ENCODE measurements around the gene BARHL2. TPM values are rescaled to one million over a fixed set of nuclear protein-coding genes. Genes with fewer than 3 reads are reported as not detected.
A peak's percentile ranks its signal among the peaks of the same experiment; 100 is the strongest.

Gene BARHL2
- total and polyA plus RNA-seq, 10 of the 15 experiments (the other 5 are each of a cell fraction or from before 2014, with no cell fraction given) = not detected

- H3K36me3 ChIP-seq (ENCODE audit: control insufficient read depth in 2 of 2, insufficient read depth in 2 of 2, low read length in 1 of 2) = no peaks in the 10 kb centered on the region
- in situ Hi-C loops (cut with MboI) (no loop called here), intact Hi-C loops (cut with micrococcal nuclease; ENCODE audit: unreplicated experiment) (loop anchor here (10.0 kb wide), 1 partner anchor 253 kb away; no protein-coding TSS in a partner anchor)
- FAIRE-seq (no peak), DNase-seq (ENCODE audit: low read depth, low spot score) (no peak), ATAC-seq (peak; percentile 34; the same call in 1 of the 3 replicates)
- H4K20me1 ChIP-seq (ENCODE audit: control insufficient read depth, insufficient read depth) = no peaks in the 10 kb centered on the region
- no peak overlapping the region for H3K9ac ChIP-seq (ENCODE audit: control insufficient read depth, insufficient read depth, low read length)
- peaks cover 3% of the 10 kb centered on the region; the same call in 2 of the 3 replicates for H3K9me3 ChIP-seq (replicated peaks; ENCODE audit: control insufficient read depth, insufficient read depth, low read length)
- H3K4me2 ChIP-seq (ENCODE audit: control insufficient read depth, insufficient read depth) = no peak overlapping the region
- ChIA-PET POLR2A (no interaction called here), CTCF (interaction anchor here (0.7 to 1.2 kb wide), 2 partner anchors 437 to 443 kb away, joined by 4 to 7 read pairs; no protein-coding TSS in a partner anchor), RAD21 (ENCODE audit: unreplicated experiment) (interaction anchor here (1.0 to 1.2 kb wide), 3 partner anchors 13 to 252 kb away, joined by 3 to 4 read pairs (median 4); no protein-coding TSS in a partner anchor), SMC1A (ENCODE audit: uncharacterized antibody, unreplicated experiment) (interaction anchor here (1.0 to 1.9 kb wide), 3 partner anchors 12 to 100 kb away, joined by 3 to 5 read pairs (median 3); no protein-coding TSS in a partner anchor)
- no peaks in the 10 kb centered on the region for H3K79me2 ChIP-seq (ENCODE audit: control insufficient read depth, insufficient read depth, low read length)
- TF ChIP-seq PAX8 (IDR thresholded peaks at IDR 0.05) = no peak
- peak; percentile 51; the same call in 1 of the 2 replicates for TF ChIP-seq MTA2 (IDR thresholded peaks at IDR 0.05; ENCODE audit: low read depth)
- no peak for TF ChIP-seq CREB1 (IDR thresholded peaks at IDR 0.05; ENCODE audit: low read depth)
- H2AFZ ChIP-seq (ENCODE audit: control insufficient read depth, low read depth, low read length) = no peak overlapping the region
- no TSS peak for BruUV-seq (replicated peaks)
- H3K27ac ChIP-seq (ENCODE audit: control insufficient read depth, insufficient read depth) = no peak overlapping the region
- H3K27me3 ChIP-seq (replicated peaks in 1 of 2; ENCODE audit: control insufficient read depth in 2 of 2, insufficient read depth in 2 of 2, low read length in 1 of 2) = peaks cover 9 to 42% of the 10 kb centered on the region in 2 experiments
- H3K4me1 ChIP-seq (ENCODE audit: control insufficient read depth, insufficient read depth, low read length) = no peaks in the 10 kb centered on the region
- H3K4me3 ChIP-seq = no peak overlapping the region
- WGBS (ENCODE audit: insufficient coverage, insufficient replicate concordance, low lambda C conversion rate, missing lambda C conversion rate) = 46% methylated on average over 5 of the region's 5 CpGs
Observed at GRCh38 chr1:90727917-90728501, 10.9 kb upstream of the BARHL2 start.

- Histone ChIP-seq H3K4me2 (ENCODE audit: control insufficient read depth, insufficient read depth) (no peak overlapping the region), H3K27me3 (replicated peaks in 1 of 2; ENCODE audit: control insufficient read depth in 2 of 2, insufficient read depth in 2 of 2, low read length in 1 of 2) (peaks cover 9 to 38% of the 10 kb centered on the region in 2 experiments), H3K79me2 (ENCODE audit: control insufficient read depth, insufficient read depth, low read length) (no peaks in the 10 kb centered on the region), H3K4me1 (ENCODE audit: control insufficient read depth, insufficient read depth, low read length) (no peaks in the 10 kb centered on the region), H3K4me3 (no peak overlapping the region), H3K9ac (ENCODE audit: control insufficient read depth, insufficient read depth, low read length) (no peak overlapping the region), H3K27ac (ENCODE audit: control insufficient read depth, insufficient read depth) (no peak overlapping the region), H2AFZ (ENCODE audit: control insufficient read depth, low read depth, low read length) (no peak overlapping the region), H3K36me3 (ENCODE audit: control insufficient read depth in 2 of 2, insufficient read depth in 2 of 2, low read length in 1 of 2) (no peaks in the 10 kb centered on the region), H4K20me1 (ENCODE audit: control insufficient read depth, insufficient read depth) (no peaks in the 10 kb centered on the region), H3K9me3 (replicated peaks; ENCODE audit: control insufficient read depth, insufficient read depth, low read length) (peaks cover 3% of the 10 kb centered on the region; the same call in 2 of the 3 replicates)
- ChIA-PET RAD21 (ENCODE audit: unreplicated experiment) (interaction anchor here (0.7 to 1.1 kb wide), 2 partner anchors 148 to 439 kb away, joined by 3 read pairs; no protein-coding TSS in a partner anchor), CTCF (interaction anchor here (0.6 to 1.1 kb wide), 2 partner anchors 226 to 439 kb away, joined by 4 read pairs; no protein-coding TSS in a partner anchor), SMC1A (ENCODE audit: uncharacterized antibody, unreplicated experiment) (no interaction called here), POLR2A (no interaction called here)
- FAIRE-seq (no peak), DNase-seq (ENCODE audit: low read depth, low spot score) (no peak), ATAC-seq (no peak)
- in situ Hi-C loops (cut with MboI) (no loop called here), intact Hi-C loops (cut with micrococcal nuclease; ENCODE audit: unreplicated experiment) (loop anchor here (10.0 kb wide), 1 partner anchor 252 kb away; no protein-coding TSS in a partner anchor)
- 63% methylated on average over 11 of the region's 25 CpGs for WGBS (ENCODE audit: insufficient coverage, insufficient replicate concordance, low lambda C conversion rate, missing lambda C conversion rate)
- TF ChIP-seq, protein P1, sequence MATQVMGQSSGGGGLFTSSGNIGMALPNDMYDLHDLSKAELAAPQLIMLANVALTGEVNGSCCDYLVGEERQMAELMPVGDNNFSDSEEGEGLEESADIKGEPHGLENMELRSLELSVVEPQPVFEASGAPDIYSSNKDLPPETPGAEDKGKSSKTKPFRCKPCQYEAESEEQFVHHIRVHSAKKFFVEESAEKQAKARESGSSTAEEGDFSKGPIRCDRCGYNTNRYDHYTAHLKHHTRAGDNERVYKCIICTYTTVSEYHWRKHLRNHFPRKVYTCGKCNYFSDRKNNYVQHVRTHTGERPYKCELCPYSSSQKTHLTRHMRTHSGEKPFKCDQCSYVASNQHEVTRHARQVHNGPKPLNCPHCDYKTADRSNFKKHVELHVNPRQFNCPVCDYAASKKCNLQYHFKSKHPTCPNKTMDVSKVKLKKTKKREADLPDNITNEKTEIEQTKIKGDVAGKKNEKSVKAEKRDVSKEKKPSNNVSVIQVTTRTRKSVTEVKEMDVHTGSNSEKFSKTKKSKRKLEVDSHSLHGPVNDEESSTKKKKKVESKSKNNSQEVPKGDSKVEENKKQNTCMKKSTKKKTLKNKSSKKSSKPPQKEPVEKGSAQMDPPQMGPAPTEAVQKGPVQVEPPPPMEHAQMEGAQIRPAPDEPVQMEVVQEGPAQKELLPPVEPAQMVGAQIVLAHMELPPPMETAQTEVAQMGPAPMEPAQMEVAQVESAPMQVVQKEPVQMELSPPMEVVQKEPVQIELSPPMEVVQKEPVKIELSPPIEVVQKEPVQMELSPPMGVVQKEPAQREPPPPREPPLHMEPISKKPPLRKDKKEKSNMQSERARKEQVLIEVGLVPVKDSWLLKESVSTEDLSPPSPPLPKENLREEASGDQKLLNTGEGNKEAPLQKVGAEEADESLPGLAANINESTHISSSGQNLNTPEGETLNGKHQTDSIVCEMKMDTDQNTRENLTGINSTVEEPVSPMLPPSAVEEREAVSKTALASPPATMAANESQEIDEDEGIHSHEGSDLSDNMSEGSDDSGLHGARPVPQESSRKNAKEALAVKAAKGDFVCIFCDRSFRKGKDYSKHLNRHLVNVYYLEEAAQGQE (IDR thresholded peaks at IDR 0.05; ENCODE audit: low read depth, low read length) = no peak
- no TSS peak for BruUV-seq (replicated peaks)
Observed at GRCh38 chr1:90726986-90727480, 9.9 kb upstream of the BARHL2 start.
